Liver (tissue), 3 donors: ENCODE measurements around the gene AGPAT1.

Experiments used
- CTCF ChIP-seq: fragments of 150-350 bp; IDR thresholded peaks from 2 replicates; pipeline ENCODE4 v1.5.1; 2017; ENCODE audit warnings: improper control_type of control experiment, low read depth, low read length; ENCODE audit not compliant: missing input control
- FOXA1 ChIP-seq: IDR thresholded peaks from 2 replicates; pipeline ENCODE4 v1.6.1; 2016; ENCODE audit warnings: antibody characterized with exemption
- GABPA ChIP-seq, 2 donors: IDR thresholded peaks in 1 of 2; conservative IDR thresholded peaks in 1 of 2; 2 replicates each; pipeline ENCODE4 v1.6.1; 2016; ENCODE audit warnings: antibody characterized with exemption in 2 of 2, mild to moderate bottlenecking in 1 of 2, moderate library complexity in 1 of 2
- NR2F2 ChIP-seq: IDR thresholded peaks from 2 replicates; pipeline ENCODE4 v1.6.1; 2016; ENCODE audit warnings: antibody characterized with exemption
- RAD21 ChIP-seq, 2 donors: IDR thresholded peaks; 2 replicates each; pipeline ENCODE4 v1.6.1; 2016; ENCODE audit warnings: antibody characterized with exemption in 2 of 2, mild to moderate bottlenecking in 2 of 2
- SP1 ChIP-seq: IDR thresholded peaks from 2 replicates; pipeline ENCODE4 v1.6.1; 2018; ENCODE audit warnings: antibody characterized with exemption, mild to moderate bottlenecking
- TAF1 ChIP-seq: conservative IDR thresholded peaks from 2 replicates; pipeline ENCODE4 v1.6.1; 2016; ENCODE audit warnings: antibody characterized with exemption, mild to moderate bottlenecking
- YY1 ChIP-seq: IDR thresholded peaks from 2 replicates; pipeline ENCODE4 v1.6.1; 2016; ENCODE audit warnings: antibody characterized with exemption, mild to moderate bottlenecking
- ZBTB33 ChIP-seq: IDR thresholded peaks from 2 replicates; pipeline ENCODE4 v1.6.1; 2016; ENCODE audit warnings: antibody characterized with exemption
- TF ChIP-seq, protein P1 (sequence below): IDR thresholded peaks from 2 replicates; pipeline ENCODE4 v1.6.1; 2016; ENCODE audit warnings: antibody characterized with exemption
- donor health status: healthy.
- donor health status: healthy.

DNA sequence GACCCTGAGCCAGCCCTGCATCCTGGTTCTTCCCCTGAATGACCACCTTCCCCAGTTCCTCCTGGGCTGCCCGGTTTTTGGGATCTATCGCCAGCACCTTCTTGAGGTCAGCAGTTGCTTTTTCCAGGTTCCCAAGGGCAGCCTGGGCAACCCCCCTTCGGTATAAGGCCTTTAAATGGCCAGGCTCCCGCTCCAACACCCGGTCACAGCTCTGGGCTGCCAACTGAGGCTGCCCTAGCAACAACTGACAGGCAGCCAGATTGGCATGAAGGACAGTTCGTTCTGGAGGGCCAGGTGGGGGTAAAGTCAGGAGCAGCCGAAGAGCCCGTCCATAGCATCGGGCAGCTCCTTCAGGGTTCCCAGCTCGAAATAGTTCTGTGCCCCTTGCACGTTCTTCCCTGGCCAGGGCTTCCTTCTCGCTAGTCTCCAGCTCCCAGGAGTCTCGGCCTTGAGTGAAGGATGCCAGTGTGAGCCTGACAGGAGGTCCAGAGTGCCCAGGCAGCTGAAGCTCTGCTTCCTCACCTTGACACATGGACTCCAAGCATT is 47.1 kb downstream of the AGPAT1 start:
- TF ChIP-seq CTCF (no peak), ZBTB33 (no peak), NR2F2 (no peak), GABPA (IDR thresholded peaks at IDR 0.05 in 1 of 2, conservative IDR thresholded peaks at IDR 0.05 in 1 of 2) (no peak), RAD21 (IDR thresholded peaks at IDR 0.05) (no peak), SP1 (no peak), FOXA1 (no peak), TAF1 (no peak), YY1 (no peak)
- TF ChIP-seq, protein P1, sequence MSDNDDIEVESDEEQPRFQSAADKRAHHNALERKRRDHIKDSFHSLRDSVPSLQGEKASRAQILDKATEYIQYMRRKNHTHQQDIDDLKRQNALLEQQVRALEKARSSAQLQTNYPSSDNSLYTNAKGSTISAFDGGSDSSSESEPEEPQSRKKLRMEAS, result no peak
